ENCODE data around the gene MORC4.

- TF ChIP-seq GATA2 (IDR thresholded peaks at IDR 0.05; ENCODE audit: low read depth, low read length): no peak
- no peak for TF ChIP-seq GATA3 (IDR thresholded peaks at IDR 0.05; ENCODE audit: low read depth, low read length)
Observed at GRCh38 chrX:106999002-106999975, 723 bp downstream of the MORC4 start.

Data from SH-SY5Y (cell line).